Omental fat pad (tissue), 4 donors: ENCODE measurements around the gene NAT14. TPM values are rescaled to one million over a fixed set of nuclear protein-coding genes. Genes with fewer than 3 reads are reported as not detected.

Experiments used
- ATAC-seq: fragments of 150-250 bp; one replicate; pipeline ENCODE4 v1.9.1; 2016; ENCODE audit warnings: mild to moderate bottlenecking, moderate library complexity; ENCODE audit not compliant: low FRiP score
- DNase-seq: peaks from one replicate; pipeline ENCODE4 v3.0.0-alpha.2; 2019; ENCODE audit warnings: low spot score
- total RNA-seq, 4 donors: library from RNA; depleted of rRNA; stranded (reverse); fragments of >200 nt; gene quantifications; one replicate each; pipeline ENCODE4 v1.1.0, GENCODE V29; 2016
- TF ChIP-seq, protein P1 (sequence below), 3 donors: fragments of 450-650 bp; IDR thresholded peaks; one replicate each; pipeline ENCODE4 v1.5.1; 2016 to 2017; ENCODE audit warnings: antibody characterized with exemption in 3 of 3, mild to moderate bottlenecking in 3 of 3, moderate library complexity in 2 of 3

The NAT14 gene
- total RNA-seq, 4 donors from 2014 or later, result 2.3 to 4.6 (median 2.6) TPM

DNA sequence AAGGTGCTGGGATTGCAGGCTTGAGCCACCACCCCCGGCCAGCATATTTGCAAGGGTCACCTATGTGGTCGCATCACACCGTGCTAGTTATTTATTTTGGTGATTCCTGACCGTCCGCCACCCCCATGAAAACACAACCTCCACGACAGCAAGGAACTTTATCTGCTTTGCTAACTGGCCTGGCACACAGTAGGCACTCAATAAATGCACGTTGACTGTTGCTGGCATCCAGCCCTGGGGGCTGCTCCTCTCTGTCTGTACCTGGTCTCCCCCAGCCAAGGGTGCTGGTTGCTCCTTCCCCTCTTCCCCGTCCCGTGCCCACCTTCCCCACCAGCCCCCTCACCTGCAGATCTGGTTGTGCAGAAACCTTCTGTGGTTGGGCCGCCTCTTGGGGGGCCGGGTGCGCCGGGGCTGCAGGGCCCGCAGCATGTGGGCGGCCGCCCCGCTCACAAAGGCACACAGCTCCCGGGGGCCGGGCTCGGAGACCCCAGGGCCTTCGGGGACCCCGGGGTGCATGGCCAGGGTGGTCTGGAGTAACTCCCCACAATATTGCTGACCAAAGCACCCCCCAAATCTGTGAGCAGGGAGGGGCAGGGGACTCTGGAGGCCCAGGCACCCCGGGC lies 20.8 kb upstream of the NAT14 start:
- TF ChIP-seq, protein P1, sequence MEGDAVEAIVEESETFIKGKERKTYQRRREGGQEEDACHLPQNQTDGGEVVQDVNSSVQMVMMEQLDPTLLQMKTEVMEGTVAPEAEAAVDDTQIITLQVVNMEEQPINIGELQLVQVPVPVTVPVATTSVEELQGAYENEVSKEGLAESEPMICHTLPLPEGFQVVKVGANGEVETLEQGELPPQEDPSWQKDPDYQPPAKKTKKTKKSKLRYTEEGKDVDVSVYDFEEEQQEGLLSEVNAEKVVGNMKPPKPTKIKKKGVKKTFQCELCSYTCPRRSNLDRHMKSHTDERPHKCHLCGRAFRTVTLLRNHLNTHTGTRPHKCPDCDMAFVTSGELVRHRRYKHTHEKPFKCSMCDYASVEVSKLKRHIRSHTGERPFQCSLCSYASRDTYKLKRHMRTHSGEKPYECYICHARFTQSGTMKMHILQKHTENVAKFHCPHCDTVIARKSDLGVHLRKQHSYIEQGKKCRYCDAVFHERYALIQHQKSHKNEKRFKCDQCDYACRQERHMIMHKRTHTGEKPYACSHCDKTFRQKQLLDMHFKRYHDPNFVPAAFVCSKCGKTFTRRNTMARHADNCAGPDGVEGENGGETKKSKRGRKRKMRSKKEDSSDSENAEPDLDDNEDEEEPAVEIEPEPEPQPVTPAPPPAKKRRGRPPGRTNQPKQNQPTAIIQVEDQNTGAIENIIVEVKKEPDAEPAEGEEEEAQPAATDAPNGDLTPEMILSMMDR (IDR thresholded peaks at IDR 0.05), result no peak
- DNase-seq, result no peak
- no peak for ATAC-seq

DNA sequence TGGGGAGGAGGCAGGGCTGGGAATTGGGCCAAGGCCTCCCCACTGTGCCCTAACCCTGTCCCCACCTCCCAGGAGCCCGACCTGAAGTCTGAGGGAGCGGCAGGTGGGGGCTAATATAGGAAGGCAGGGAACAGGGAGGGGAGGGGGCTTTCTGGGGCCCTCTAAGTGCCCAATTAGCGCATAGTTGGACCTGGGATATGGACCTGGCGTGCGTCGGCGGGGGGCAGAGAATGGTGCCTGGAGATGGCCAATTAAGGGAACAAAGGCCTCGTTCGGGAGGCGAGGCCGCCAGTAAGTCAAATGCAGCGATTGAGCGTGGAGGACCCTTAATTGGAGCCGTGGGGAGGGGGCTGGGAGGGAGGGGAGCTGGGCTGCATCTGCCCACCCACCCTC lies 20.3 kb upstream of the NAT14 start, which contains the start of gene C19orf85:
Gene C19orf85 (minus strand): TSS at position 90 of the 393 bp plus-strand sequence. CDS start 197 bp downstream, outside the sequence.
- no peak for DNase-seq
- no peak for ATAC-seq
- TF ChIP-seq, protein P1 (IDR thresholded peaks at IDR 0.05), result no peak

DNA sequence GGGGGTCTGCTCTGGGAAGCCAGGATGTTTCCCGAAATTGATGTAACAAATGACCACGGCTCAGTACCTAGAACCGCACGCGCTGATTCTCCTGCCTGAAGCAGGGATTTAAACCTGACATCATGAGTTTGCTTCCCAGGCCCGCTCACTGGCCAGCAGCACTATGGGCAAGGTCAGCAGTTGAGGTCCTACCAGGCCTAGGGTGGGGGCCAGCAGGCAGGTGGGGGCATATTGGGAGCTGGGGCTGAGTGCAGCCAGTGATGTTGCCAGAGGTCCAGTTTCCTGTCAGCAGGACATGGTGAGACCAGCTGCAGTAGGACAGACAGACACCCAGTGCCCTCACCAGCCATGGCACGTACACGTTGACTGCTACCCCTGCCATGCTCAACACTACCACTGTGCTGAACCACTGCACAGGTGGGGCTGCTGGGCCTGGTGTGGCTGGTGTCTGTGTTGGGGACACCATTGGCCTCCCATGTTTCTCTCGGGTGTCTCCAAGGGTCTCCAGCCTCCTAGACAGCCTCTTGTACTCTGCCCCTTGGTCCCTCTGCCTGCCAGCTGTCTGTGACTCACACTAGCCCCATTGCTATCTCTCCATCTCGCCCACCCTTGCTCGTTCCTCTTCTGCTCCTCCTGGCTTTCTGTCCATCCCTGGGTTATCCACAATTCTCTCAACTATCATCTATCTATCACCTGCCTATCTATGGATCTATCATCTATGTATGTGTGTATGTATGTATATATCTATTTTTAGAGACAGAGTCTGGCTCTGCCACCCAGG lies 19.3 kb upstream of the NAT14 start:
- no peak for ATAC-seq
- no peak for DNase-seq
- TF ChIP-seq, protein P1 (IDR thresholded peaks at IDR 0.05), result no peak

DNA sequence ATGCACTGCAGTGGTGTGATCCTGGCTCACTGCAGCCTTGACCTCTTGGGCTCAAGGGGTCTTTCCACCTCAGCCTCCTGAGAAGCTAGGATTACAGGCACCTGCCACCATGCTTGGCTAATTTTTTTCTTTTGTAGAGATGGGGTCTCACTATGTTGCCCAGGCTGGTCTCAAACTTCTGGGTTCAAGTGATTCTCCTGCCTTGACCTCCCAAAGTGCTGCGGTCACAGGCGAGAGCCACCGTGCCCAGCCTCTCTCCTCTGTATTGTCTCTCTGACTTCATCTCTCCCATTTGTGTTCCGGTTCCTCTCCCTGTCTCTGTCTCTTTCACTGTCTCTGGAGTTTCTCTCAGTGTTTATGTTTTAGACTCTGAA lies 18.8 kb upstream of the NAT14 start:
- DNase-seq (no peak), ATAC-seq (no peak)
- TF ChIP-seq, protein P1 (IDR thresholded peaks at IDR 0.05), result no peak

DNA sequence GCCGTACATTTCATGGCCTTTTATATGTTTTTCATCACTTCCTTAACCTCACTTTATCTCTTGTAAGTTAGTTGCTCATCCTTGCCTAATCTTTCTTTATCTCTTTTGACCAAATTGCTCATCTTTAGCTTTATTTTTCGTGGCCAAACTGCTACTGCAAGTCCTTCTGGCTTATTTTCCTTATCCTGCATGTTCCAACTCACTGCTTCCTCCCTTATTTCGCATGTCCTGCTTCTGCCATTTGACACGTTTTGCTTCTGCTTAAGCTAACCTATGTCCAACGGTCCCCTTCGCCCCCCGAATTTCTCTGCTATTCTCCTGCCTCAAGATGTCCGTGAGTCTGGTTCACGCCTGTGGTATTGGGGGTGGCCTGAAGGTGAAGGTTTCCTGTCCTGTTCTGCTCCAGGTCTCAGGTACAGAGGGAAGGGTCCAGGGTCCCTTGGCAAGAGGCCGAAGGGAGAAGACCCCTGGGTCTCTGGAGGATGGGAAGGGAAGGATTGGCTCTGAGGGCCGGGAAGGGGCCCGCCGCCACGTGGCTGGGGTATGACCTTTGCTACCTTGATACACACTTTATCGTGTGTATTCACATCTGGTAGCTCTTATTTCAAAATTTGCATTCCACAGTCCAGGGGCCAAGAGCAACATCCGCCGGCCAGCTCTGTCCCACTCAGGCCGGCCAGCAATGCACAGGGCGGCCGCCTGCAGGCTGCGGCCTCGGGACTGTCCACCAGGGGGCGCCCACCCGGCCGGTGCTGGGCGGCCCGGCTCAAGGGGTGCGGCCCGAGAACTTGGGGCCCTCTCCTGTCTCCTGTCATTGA lies 17.5 kb upstream of the NAT14 start:
- TF ChIP-seq, protein P1 (IDR thresholded peaks at IDR 0.05), result peak in 2 of 3 donors; percentile 53 to 85
- ATAC-seq (peak; percentile 89), DNase-seq (peak; percentile 66)

DNA sequence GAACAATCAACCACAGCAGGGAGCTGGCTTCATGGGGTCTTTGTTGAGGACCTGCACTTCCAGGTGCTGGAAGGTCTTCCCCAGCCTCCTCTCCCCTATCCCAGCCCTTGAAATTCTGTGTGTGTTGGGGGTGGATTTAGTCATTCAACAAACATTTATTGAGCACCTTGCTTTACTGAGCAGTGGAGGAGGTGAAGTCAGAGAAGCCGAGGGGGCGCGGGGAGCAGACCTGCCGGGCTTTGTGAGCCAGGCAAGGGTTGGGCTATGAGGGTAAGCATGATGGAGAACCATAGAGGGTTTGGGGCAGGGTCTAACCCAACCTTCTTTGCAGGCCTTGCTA lies 17.0 kb upstream of the NAT14 start:
- TF ChIP-seq, protein P1 (IDR thresholded peaks at IDR 0.05), result no peak
- ATAC-seq, result no peak
- no peak for DNase-seq
